Gastroesophageal sphincter (tissue), 3 donors: ENCODE data around the gene TNIP1.

Experiments used
- CTCF ChIP-seq, 4 experiments: fragments of 200-600 bp in 2 of 4; fragments of 450-650 bp in 2 of 4; sonication (generic) in 1 of 4; IDR thresholded peaks; one replicate each; pipeline ENCODE4 v1.5.1; 2017 to 2019; ENCODE audit warnings: antibody characterized with exemption in 4 of 4, mild to moderate bottlenecking in 2 of 4, moderate library complexity in 2 of 4
- EP300 ChIP-seq: sonication (generic); formaldehyde crosslinking; IDR thresholded peaks from one replicate; pipeline ENCODE4 v1.6.1; 2017; ENCODE audit warnings: antibody characterized with exemption, mild to moderate bottlenecking
- POLR2A ChIP-seq, 2 donors: fragments of 450-650 bp; IDR thresholded peaks; one replicate each; pipeline ENCODE4 v1.6.1; 2017; ENCODE audit warnings: antibody characterized with exemption in 2 of 2, mild to moderate bottlenecking in 2 of 2, moderate library complexity in 1 of 2
- POLR2AphosphoS5 ChIP-seq: sonication (generic); formaldehyde crosslinking; IDR thresholded peaks from one replicate; pipeline ENCODE4 v1.6.1; 2017; ENCODE audit warnings: antibody characterized with exemption

GRCh38 chr5:151086905-151087360 lies 6.1 kb upstream of the TNIP1 start:
- TF ChIP-seq CTCF (IDR thresholded peaks at IDR 0.05) (no peak), POLR2AphosphoS5 (no peak), POLR2A (IDR thresholded peaks at IDR 0.05) (no peak), EP300 (no peak)
